HFFc6 (cell line): ENCODE data around the gene WDR72. TPM values are rescaled to one million over a fixed set of nuclear protein-coding genes. Genes with fewer than 3 reads are reported as not detected.

ENCODE experiments used
- DNase-seq: peaks from one replicate; pipeline ENCODE4 v3.0.0-alpha.2; 2018
- H3K27ac Mint-ChIP-seq: 2 replicates; pipeline ENCODE4 v1.8.0; 2020; ENCODE audit warnings: mild to moderate bottlenecking, mixed read lengths
- H3K27me3 Mint-ChIP-seq: 2 replicates; pipeline ENCODE4 v1.8.0; 2021; ENCODE audit warnings: mild to moderate bottlenecking, moderate library complexity, mixed read lengths; ENCODE audit not compliant: insufficient read depth
- H3K36me3 Mint-ChIP-seq: 2 replicates; pipeline ENCODE4 v1.8.0; 2021; ENCODE audit warnings: low read depth, mixed read lengths
- H3K4me1 Mint-ChIP-seq: 2 replicates; pipeline ENCODE4 v1.8.0; 2020; ENCODE audit warnings: low read depth, mixed read lengths
- H3K4me3 Mint-ChIP-seq: 2 replicates; pipeline ENCODE4 v1.8.0; 2020; ENCODE audit warnings: mild to moderate bottlenecking, moderate library complexity, mixed read lengths
- H3K9me3 Mint-ChIP-seq: 2 replicates; pipeline ENCODE4 v1.8.0; 2020; ENCODE audit warnings: mild to moderate bottlenecking, mixed read lengths
- total RNA-seq, 6 experiments: library from RNA; stranded (reverse); fragmentation: NEBNext Ultra II Directional; extraction: Animal tissue kit (Norgen Biotek cat#: 25700); gene quantifications; 2 replicates in 1 of 6; 3 replicates in 5 of 6; pipeline ENCODE4 v1.2.3, GENCODE V29; 2021
- TF ChIP-seq, protein P1 (sequence below): fragments of 200-600 bp; sonication (generic); IDR thresholded peaks from 2 replicates; pipeline ENCODE4 v1.5.0; 2021; ENCODE audit warnings: antibody characterized with exemption, mild to moderate bottlenecking

The WDR72 gene
- total RNA-seq, 6 experiments from 2014 or later = not detected

DNA sequence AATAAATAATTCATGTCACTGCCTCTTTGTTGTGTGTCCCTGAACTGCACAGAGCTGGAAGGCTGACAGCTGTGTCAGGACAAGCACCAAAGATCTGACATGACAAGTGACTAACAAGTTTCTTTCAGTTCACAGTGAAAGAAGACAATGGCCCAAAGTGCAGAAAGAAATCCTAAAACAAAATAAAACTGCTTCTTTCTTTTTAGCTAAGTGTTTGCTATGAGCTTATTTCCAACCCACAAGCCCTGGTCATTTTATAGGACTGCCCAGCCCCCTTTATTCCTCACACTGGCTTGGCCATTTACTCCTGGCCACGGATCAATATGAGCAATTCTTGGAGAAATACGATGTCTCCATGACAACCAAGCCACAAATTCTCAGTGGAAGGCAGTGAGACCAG, 238.5 kb downstream of the WDR72 start:
- H3K9me3 Mint-ChIP-seq = peaks cover 27% of the 10 kb centered on the region
- H3K27me3 Mint-ChIP-seq = no peaks in the 10 kb centered on the region; the same call in 1 of the 2 replicates
- no peak overlapping the region for H3K27ac Mint-ChIP-seq
- no peak for DNase-seq
- H3K4me3 Mint-ChIP-seq = no peak overlapping the region
- no peaks in the 10 kb centered on the region; the same call in 1 of the 2 replicates for H3K36me3 Mint-ChIP-seq
- H3K4me1 Mint-ChIP-seq = no peaks in the 10 kb centered on the region
- TF ChIP-seq, protein P1, sequence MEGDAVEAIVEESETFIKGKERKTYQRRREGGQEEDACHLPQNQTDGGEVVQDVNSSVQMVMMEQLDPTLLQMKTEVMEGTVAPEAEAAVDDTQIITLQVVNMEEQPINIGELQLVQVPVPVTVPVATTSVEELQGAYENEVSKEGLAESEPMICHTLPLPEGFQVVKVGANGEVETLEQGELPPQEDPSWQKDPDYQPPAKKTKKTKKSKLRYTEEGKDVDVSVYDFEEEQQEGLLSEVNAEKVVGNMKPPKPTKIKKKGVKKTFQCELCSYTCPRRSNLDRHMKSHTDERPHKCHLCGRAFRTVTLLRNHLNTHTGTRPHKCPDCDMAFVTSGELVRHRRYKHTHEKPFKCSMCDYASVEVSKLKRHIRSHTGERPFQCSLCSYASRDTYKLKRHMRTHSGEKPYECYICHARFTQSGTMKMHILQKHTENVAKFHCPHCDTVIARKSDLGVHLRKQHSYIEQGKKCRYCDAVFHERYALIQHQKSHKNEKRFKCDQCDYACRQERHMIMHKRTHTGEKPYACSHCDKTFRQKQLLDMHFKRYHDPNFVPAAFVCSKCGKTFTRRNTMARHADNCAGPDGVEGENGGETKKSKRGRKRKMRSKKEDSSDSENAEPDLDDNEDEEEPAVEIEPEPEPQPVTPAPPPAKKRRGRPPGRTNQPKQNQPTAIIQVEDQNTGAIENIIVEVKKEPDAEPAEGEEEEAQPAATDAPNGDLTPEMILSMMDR = no peak

DNA sequence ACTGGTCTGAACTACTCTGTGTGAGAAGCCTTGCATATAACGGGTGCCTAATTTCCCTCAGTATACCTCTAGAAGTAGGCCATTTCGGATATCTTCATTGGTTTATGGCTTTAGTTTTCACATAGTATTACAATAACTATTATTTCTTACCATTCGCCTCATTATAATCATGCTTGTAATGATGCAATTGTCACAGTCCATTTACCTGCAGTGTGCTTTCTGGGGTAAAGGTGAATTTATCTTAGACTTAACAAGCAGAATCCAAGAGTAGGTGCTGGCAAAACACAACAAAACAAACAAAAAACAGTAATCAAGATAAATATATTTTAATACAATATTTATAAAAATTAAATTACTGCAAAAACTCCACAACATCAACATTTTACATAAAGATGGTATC, 246.0 kb downstream of the WDR72 start:
- peaks cover 42% of the 10 kb centered on the region for H3K9me3 Mint-ChIP-seq
- no peaks in the 10 kb centered on the region; the same call in 1 of the 2 replicates for H3K36me3 Mint-ChIP-seq
- no peak for DNase-seq
- no peaks in the 10 kb centered on the region for H3K4me1 Mint-ChIP-seq
- H3K27ac Mint-ChIP-seq = no peak overlapping the region
- no peak overlapping the region for H3K4me3 Mint-ChIP-seq
- TF ChIP-seq, protein P1 = no peak
- no peaks in the 10 kb centered on the region; the same call in 1 of the 2 replicates for H3K27me3 Mint-ChIP-seq

DNA sequence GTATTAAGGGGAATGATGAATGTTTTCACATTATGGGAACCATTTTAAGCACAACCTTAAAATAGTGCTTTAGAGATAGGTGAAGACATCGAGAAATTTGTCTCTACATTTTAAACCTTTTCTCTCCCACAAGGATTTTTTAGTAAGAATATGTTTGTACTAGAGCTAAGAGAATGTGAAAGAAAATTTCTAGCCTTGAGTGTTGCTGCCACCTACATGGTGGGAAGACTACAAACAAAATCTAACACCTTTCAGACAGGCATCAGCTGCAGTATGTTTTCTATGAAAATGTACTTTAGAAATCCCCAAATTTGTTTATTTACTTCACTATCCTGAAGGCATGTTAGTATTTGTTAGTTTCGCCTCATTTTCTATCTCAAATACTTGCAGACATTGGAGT, 247.4 kb downstream of the WDR72 start:
- Mint-ChIP-seq H3K9me3 (peaks cover 48% of the 10 kb centered on the region), H3K4me3 (no peak overlapping the region), H3K27me3 (no peaks in the 10 kb centered on the region; the same call in 1 of the 2 replicates), H3K4me1 (no peaks in the 10 kb centered on the region), H3K36me3 (no peaks in the 10 kb centered on the region), H3K27ac (no peak overlapping the region)
- no peak for DNase-seq
- TF ChIP-seq, protein P1 = no peak

DNA sequence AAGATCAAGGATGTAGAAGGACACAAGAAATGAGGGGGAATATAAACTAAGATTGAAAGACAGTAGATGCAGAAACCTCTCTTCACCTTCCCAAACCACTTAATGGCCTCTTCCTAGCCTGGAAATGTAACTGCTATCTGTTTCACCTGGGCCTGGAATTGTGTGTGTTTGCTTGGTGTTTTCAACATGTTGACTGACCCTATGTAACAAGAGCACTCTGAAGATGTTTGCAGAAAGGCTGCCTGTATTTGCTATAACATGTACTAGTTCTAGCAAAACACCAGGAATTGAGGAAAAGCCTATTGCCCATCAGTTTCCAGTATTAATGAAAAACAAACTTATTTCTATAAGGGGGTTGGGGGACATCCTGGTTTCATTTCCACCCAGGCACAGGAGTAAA, 248.3 kb downstream of the WDR72 start:
- Mint-ChIP-seq H3K36me3 (no peaks in the 10 kb centered on the region), H3K27ac (no peak overlapping the region), H3K9me3 (peaks cover 47% of the 10 kb centered on the region), H3K27me3 (no peaks in the 10 kb centered on the region), H3K4me1 (no peaks in the 10 kb centered on the region), H3K4me3 (no peak overlapping the region)
- DNase-seq = no peak
- TF ChIP-seq, protein P1 = no peak

DNA sequence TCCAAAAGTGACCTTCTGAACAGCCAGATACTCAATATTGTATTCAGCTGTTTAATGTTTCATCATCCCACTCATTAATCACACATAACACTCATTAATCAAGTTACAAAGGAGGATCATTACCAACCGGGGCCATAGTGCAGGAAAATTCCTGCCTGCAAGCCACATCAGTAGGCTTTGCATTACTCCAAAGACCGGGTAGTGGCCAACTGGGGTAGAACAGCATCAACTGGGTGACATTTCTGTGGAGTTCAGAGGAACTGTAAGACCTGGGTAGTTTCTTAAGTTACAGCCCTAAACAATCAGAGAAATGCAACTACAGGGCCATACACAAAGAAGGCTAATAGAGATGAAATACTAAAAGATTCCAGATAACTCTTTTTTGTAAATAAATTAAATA, 253.1 kb downstream of the WDR72 start:
- no peak overlapping the region for H3K27ac Mint-ChIP-seq
- peaks cover 2% of the 10 kb centered on the region for H3K27me3 Mint-ChIP-seq
- TF ChIP-seq, protein P1 = no peak
- no peak overlapping the region for H3K4me3 Mint-ChIP-seq
- no peak for DNase-seq
- peaks cover 68% of the 10 kb centered on the region for H3K9me3 Mint-ChIP-seq
- no peaks in the 10 kb centered on the region for H3K36me3 Mint-ChIP-seq
- H3K4me1 Mint-ChIP-seq = no peaks in the 10 kb centered on the region

DNA sequence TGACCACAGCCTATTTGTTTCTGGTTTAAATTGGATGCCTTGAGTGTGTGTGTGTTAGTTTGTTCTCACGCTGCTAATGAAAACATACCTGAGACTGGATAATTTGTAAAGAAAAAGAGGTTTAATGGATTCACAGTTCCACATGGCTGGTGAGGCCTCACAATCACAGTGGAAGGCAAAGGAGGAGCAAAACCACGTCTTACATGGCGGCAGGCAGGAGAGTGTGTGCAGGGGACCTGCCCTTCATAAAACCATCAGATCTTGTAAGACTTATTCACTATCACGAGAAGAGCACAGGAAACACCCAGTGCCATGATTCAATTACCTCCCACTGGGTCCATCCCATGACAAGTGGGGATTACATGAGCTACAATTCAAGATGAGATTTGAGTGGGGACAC, 260.5 kb downstream of the WDR72 start:
- Mint-ChIP-seq H3K27ac (no peak overlapping the region), H3K36me3 (no peaks in the 10 kb centered on the region; the same call in 1 of the 2 replicates), H3K4me3 (no peak overlapping the region), H3K27me3 (no peaks in the 10 kb centered on the region), H3K9me3 (peaks cover 40% of the 10 kb centered on the region), H3K4me1 (no peaks in the 10 kb centered on the region)
- TF ChIP-seq, protein P1 = no peak
- DNase-seq = no peak
